Measurements from ENCODE around the gene E2F2. TPM values are rescaled to one million over a fixed set of nuclear protein-coding genes. Genes with fewer than 3 reads are reported as not detected.
A peak's percentile ranks its signal among the peaks of the same experiment; 100 is the strongest.

E2F2 gene
- total and polyA plus RNA-seq, 2 of the 4 experiments (the other 2 are of a cell fraction) = 0.36 to 0.51 TPM

- H2AFZ ChIP-seq (replicated peaks; ENCODE audit: low read length, poor library complexity) = no peak overlapping the region
- peak overlapping the region in 1 of 2 experiments; percentile 46; a peak in 1 of 4 replicates for H4K8ac ChIP-seq (ENCODE audit: low read depth in 2 of 2, low read length in 2 of 2)
- ChIA-PET CTCF (interaction anchor here (0.6 kb wide), 1 partner anchor 89 kb away, joined by 3 read pairs; no protein-coding TSS in a partner anchor), POLR2A (ENCODE audit: unreplicated experiment) (no interaction called here)
- H2BK5ac ChIP-seq (ENCODE audit: low read depth, low read length, poor library complexity, severe bottlenecking) = peak overlapping the region; percentile 22
- no peak overlapping the region for H2AK9ac ChIP-seq (replicated peaks; ENCODE audit: low read depth, low read length, poor library complexity)
- peak overlapping the region; percentile 81 for H2AK5ac ChIP-seq (ENCODE audit: low read depth, low read length)
- in situ Hi-C loops (cut with MboI; ENCODE audit: low sequenced_read_pairs) (no loop called here), intact Hi-C loops (cut with micrococcal nuclease) (no loop called here), dilution Hi-C loops (cut with HindIII; ENCODE audit: low sequenced_read_pairs, unreplicated experiment) (no loop called here)
- BruUV-seq (replicated peaks) = no TSS peak
- peaks cover 14 to 34% of the 10 kb centered on the region in 2 experiments; a peak in 3 of 4 replicates for H3K79me1 ChIP-seq (ENCODE audit: low read depth in 1 of 2, low read length in 2 of 2)
- H3K14ac ChIP-seq (replicated peaks; ENCODE audit: low read depth, low read length) = no peak overlapping the region; the same call in 1 of the 2 replicates
- DNase-seq (no peak), ATAC-seq (ENCODE audit: low read depth) (no peak)
- peak overlapping the region; percentile 49 for H4K91ac ChIP-seq (ENCODE audit: insufficient read depth, low read depth, low read length)
- H2BK20ac ChIP-seq (ENCODE audit: low read depth, low read length) = peak overlapping the region; percentile 85
- H2BK15ac ChIP-seq (ENCODE audit: low read depth, low read length) = peak overlapping the region; percentile 95
- no peak overlapping the region for H3K4me3 ChIP-seq (ENCODE audit: insufficient read depth, low read depth, low read length)
- 91% methylated on average over 6 of the region's 6 CpGs; no CpG with 5 or more reads in 1 of the 2 experiments for WGBS, 2 experiments (ENCODE audit: extremely low coverage in 2 of 2, insufficient read length in 1 of 2)
- no peak overlapping the region for H3K9ac ChIP-seq (ENCODE audit: low read depth, low read length)
- H3K9me1 ChIP-seq (ENCODE audit: insufficient read depth, low read length) = peaks cover 12% of the 10 kb centered on the region
- TF ChIP-seq CTCF (conservative IDR thresholded peaks at IDR 0.05; ENCODE audit: low read depth, low read length) (peak; percentile 24; the same call in 1 of the 2 replicates), SMC3 (IDR thresholded peaks at IDR 0.05; ENCODE audit: low read depth, low read length) (no peak)
- no peaks in the 10 kb centered on the region for H3K27me3 ChIP-seq (ENCODE audit: control insufficient read depth, insufficient read depth, low read length)
- peak overlapping the region; percentile 92 for H2BK120ac ChIP-seq (ENCODE audit: low read depth, low read length)
- H3K4me2 ChIP-seq (ENCODE audit: low read depth, low read length) = no peak overlapping the region
- no peaks in the 10 kb centered on the region for H3K9me3 ChIP-seq (ENCODE audit: control insufficient read depth, insufficient read depth, low read length)
- no peak overlapping the region for H3K56ac ChIP-seq (ENCODE audit: extremely low read depth, insufficient read depth, low read length)
- H3K36me3 ChIP-seq (ENCODE audit: control insufficient read depth, insufficient read depth, low read length) = no peaks in the 10 kb centered on the region
- no peak overlapping the region; the same call in 1 of the 2 replicates for H3K23ac ChIP-seq (ENCODE audit: low read depth, low read length)
- H3K18ac ChIP-seq (ENCODE audit: low read depth, low read length) = no peak overlapping the region
- no peaks in the 10 kb centered on the region for H4K20me1 ChIP-seq (ENCODE audit: insufficient read depth, low read length)
- no peak overlapping the region for H3K27ac ChIP-seq (ENCODE audit: insufficient read depth, low read length)
- H4K5ac ChIP-seq (ENCODE audit: low read depth, low read length) = no peak overlapping the region
- peaks cover 28% of the 10 kb centered on the region for H3K4me1 ChIP-seq (ENCODE audit: control insufficient read depth, insufficient read depth, low read length)
- peak overlapping the region; percentile 83 for H3K4ac ChIP-seq (ENCODE audit: low read depth, low read length)
Measured at GRCh38 chr1:23566304-23566703, 35.3 kb upstream of the E2F2 start.

All from IMR-90 (cell line).